Stimulated activated CD4-positive, alpha-beta T cell treated with anti-CD3 and anti-CD28 coated beads, Interleukin-12 subunit alpha, Interleukin-12 subunit beta, amount 100 ng/mL, for 48 hours (primary cell): ENCODE data around the gene UPF1.
"Not testable (repeated sequence)": the region's sequence is repeated elsewhere in the genome, so short reads cannot be mapped to it uniquely, and the experiment has no call there.

Experiments used
- DNase-seq, 3 donors: peaks; one replicate each; pipeline ENCODE4 v3.0.0-alpha.2; 2020; ENCODE audit warnings: low read depth in 2 of 3, low spot score in 1 of 3

Gene UPF1

GRCh38 chr19:18913466-18913865 is 81.7 kb downstream of the UPF1 start:
- DNase-seq = no peak

GRCh38 chr19:18915639-18916038 is 83.9 kb downstream of the UPF1 start:
- peak in 1 of 3 donors; percentile 22 for DNase-seq

GRCh38 chr19:18917593-18917992 is 85.8 kb downstream of the UPF1 start:
- not testable (repeated sequence) for DNase-seq
